Measurements from ENCODE around the gene GPR158.

The GPR158 gene

GRCh38 chr10:25436431-25436830, 261.6 kb downstream of the GPR158 start:
- DNase-seq: no peak

GRCh38 chr10:25441270-25441669, 266.5 kb downstream of the GPR158 start:
- no peak for DNase-seq

- DNase-seq: no peak
Measured at GRCh38 chr10:25444266-25444665, 269.5 kb downstream of the GPR158 start.

- no peak for DNase-seq
Measured at GRCh38 chr10:25451401-25451800, 276.6 kb downstream of the GPR158 start.

GRCh38 chr10:25453619-25454018, 278.8 kb downstream of the GPR158 start:
- no peak for DNase-seq

GRCh38 chr10:25455980-25456567, 281.3 kb downstream of the GPR158 start:
- DNase-seq: no peak

GRCh38 chr10:25457552-25457951, 282.8 kb downstream of the GPR158 start:
- DNase-seq: no peak

GRCh38 chr10:25465582-25466372, 291.0 kb downstream of the GPR158 start:
- no peak for DNase-seq

- DNase-seq: no peak
Measured at GRCh38 chr10:25467881-25468280, 293.1 kb downstream of the GPR158 start.

GRCh38 chr10:25481467-25481866, 306.7 kb downstream of the GPR158 start:
- DNase-seq: no peak

- DNase-seq: no peak
Measured at GRCh38 chr10:25483999-25484398, 309.2 kb downstream of the GPR158 start.

- no peak for DNase-seq
Measured at GRCh38 chr10:25487266-25487665, 312.5 kb downstream of the GPR158 start.

GRCh38 chr10:25492040-25492439, 317.2 kb downstream of the GPR158 start:
- no peak for DNase-seq

GRCh38 chr10:25492680-25493079, 317.9 kb downstream of the GPR158 start:
- DNase-seq: no peak

GRCh38 chr10:25493122-25493893, 318.5 kb downstream of the GPR158 start:
- DNase-seq: no peak

GRCh38 chr10:25497246-25497645, 322.4 kb downstream of the GPR158 start:
- no peak for DNase-seq

- DNase-seq: no peak
Measured at GRCh38 chr10:25498645-25499044, 323.8 kb downstream of the GPR158 start.

GRCh38 chr10:25501912-25502311, 327.1 kb downstream of the GPR158 start:
- no peak for DNase-seq

GRCh38 chr10:25502453-25502852, 327.7 kb downstream of the GPR158 start:
- no peak for DNase-seq

- DNase-seq: no peak
Measured at GRCh38 chr10:25504306-25504705, 329.5 kb downstream of the GPR158 start.

GRCh38 chr10:25504838-25505237, 330.0 kb downstream of the GPR158 start:
- no peak for DNase-seq

GRCh38 chr10:25505466-25505865, 330.7 kb downstream of the GPR158 start:
- DNase-seq: no peak

- DNase-seq: no peak
Measured at GRCh38 chr10:25506821-25507335, 332.1 kb downstream of the GPR158 start.
